ENCODE measurements around the gene ZCCHC7.

DNA sequence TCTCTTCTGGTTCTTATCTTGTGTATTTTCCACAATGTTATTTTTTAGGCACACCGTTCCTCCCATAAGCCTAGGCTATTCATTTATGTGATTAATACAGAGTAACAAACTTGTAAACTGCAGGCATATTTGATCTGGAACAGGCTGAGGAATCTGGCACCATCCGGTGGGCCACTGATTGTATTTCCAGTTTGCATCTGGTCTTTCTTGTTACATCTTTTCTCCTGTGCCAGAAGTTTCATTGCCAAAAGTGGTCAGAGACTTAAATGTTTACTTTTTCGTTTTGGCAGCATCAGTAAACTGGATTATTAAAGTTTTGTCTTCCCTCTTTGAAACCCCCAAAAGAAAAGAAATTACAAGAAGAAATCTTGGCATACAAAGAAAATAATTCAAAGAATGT, 17.9 kb upstream of the ZCCHC7 start:
- TF ChIP-seq, protein P1, sequence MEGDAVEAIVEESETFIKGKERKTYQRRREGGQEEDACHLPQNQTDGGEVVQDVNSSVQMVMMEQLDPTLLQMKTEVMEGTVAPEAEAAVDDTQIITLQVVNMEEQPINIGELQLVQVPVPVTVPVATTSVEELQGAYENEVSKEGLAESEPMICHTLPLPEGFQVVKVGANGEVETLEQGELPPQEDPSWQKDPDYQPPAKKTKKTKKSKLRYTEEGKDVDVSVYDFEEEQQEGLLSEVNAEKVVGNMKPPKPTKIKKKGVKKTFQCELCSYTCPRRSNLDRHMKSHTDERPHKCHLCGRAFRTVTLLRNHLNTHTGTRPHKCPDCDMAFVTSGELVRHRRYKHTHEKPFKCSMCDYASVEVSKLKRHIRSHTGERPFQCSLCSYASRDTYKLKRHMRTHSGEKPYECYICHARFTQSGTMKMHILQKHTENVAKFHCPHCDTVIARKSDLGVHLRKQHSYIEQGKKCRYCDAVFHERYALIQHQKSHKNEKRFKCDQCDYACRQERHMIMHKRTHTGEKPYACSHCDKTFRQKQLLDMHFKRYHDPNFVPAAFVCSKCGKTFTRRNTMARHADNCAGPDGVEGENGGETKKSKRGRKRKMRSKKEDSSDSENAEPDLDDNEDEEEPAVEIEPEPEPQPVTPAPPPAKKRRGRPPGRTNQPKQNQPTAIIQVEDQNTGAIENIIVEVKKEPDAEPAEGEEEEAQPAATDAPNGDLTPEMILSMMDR (IDR thresholded peaks at IDR 0.05; ENCODE audit: low read depth, low read length, missing input control): no peak
- TF ChIP-seq, protein P2, sequence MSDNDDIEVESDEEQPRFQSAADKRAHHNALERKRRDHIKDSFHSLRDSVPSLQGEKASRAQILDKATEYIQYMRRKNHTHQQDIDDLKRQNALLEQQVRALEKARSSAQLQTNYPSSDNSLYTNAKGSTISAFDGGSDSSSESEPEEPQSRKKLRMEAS (IDR thresholded peaks at IDR 0.05): no peak
